ENCODE data around the gene ARL6IP4.

GRCh38 chr12:122932207-122932606 lies 48.3 kb upstream of the ARL6IP4 start:
- TF ChIP-seq REST (IDR thresholded peaks at IDR 0.05; ENCODE audit: insufficient read depth in 1 of 2, low read depth in 2 of 2, low read length in 2 of 2) (no peak), SIN3A (IDR thresholded peaks at IDR 0.05; ENCODE audit: borderline replicate concordance, insufficient read depth, low read length) (no peak)

Measured in PFSK-1 (cell line).